Central memory CD4-positive, alpha-beta T cell (primary cell): ENCODE data around the gene RILP.

Experiments used
- DNase-seq: peaks from one replicate; pipeline ENCODE4 v3.0.0; 2022

Gene RILP

DNA sequence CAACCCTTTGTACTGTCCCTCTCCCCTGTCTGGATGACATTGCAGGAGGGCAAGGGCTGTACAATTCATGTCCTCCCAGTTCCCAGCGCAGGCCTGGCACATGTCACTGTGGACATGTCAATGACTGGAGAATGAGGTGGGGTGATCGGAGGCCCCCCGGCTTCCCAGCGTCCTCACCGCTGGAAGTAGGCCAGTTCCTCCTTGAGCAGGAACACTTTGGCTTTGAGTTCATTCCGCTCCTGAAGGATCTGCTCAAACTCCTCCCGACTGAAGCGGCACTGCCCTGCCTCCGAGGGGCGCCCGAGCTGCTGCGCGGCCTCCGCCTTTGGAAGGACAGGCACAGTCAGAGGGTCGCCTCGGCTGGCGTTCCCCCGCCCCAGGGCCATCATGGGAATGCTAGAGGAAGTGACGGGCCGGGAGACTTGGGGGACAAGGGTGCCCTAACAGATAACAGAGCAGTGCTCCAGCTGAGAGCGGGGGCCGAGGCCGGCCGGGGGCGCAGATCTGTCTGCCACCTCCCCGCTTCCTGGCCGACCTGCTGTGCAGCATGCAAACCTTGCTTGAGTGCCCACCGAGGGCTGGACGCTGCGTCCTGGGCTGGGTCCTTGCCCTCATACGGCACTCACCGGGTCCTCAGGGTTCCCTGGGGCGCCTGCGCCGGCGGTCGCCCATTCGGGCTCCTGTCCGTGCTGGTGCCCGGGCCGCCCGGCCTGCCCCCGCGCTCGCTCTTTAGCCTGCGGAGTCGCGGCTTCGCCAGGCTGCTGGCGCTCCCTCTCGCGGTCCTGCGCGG, 1.3 kb downstream of the RILP start:
- no peak for DNase-seq

DNA sequence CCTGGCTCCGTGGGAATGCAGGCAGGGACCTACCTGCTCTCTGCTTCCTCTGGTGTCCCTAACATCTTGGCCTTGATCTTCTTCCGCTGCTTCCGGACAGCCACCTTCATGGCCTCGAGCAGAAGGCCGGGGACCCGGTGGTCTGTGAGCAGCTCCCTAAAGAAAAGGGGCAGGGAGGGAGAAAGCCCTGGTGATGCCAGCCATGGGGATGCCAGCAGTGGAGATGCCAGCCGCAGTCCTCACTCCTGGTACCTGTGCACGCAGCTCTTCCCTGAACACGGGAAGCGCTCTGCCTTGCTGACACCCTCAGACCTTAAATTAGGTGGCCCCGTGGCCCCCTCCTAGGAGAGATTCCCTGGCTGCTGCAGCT, 1.9 kb downstream of the RILP start:
- no peak for DNase-seq

DNA sequence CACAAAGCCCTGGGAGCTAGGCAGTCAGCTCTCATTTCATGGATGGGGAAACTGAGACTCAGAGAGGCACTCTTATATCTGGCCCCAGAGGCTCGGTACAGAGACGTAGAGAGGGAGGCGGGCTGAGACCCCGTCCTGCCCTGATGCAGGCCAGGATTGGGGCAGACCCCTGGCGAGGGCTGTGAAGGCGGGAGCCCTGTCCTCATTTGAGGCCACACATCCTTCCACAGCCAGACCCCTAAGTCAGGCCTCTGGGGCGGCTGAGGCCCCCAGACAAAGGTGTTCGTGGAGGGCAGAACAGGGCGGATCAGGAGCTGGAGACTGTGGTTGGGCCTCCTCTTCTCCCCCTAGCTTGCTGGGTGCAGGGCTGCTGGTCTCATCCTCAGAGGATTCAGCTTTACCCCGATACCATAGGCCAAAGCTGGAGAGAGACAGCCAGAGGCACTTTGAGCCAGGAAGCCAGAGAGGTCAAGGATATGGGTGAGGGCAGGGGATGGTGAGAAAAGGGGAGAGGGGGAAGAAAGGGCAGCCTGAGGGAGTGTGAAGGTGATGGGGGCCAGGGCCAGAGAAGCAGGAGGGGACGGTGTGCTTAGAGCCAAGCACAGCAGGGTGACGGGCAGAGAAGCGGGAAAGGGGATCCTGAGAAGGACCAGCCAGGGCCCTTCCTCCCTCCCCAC, 3.3 kb downstream of the RILP start:
- no peak for DNase-seq

DNA sequence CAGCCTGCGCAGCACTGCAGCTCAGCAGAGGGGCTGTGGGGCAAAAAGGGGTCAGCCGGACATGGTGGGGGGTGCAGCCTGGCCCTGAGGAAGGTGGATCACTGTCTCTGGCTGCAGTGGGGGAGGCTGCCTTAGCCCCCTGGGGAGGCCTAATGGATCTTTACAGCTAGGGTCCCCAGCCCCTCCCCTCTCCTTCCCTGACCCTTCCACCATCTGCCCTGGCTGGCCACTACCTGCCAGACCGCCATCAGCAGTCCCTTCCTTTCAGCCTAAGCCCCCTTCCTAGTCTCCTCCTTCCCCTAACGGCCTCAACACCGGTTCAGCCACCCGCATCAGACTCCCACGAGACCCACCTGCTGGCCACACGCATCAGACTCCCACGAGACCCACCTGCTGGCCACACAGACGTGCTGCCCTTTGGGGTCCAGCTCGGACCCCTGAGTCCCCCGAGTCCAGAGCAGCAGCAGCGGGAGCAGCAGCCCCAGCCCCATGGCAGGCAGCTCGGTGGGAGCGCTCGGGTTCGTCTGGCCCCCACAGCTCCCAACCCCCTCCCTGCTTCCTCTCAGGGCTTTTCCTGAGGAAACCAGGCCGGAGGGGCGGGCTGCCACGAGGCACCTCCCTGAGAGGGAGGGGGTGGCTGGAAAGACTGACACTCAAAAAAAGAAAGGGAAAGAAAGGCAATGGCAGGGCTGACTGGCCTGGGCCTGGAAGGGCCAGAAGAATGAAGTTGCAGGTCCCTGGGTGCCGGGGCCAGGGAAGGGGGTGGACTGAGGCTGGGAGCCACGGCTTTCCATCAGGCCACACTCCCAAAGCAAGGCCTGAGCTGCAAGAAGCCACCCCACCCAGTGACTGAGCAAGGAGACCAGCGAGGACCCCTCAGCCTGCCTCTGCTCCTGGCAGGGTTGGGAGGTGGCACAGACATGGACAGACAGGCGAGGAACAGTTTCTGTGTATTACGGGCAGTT, 4.2 kb downstream of the RILP start, which contains the start of gene SCARF1:
Gene SCARF1 (minus strand): TSS at position 526 of the 965 bp plus-strand sequence. CDS start 35 bp downstream, at position 491.
- no peak for DNase-seq

DNA sequence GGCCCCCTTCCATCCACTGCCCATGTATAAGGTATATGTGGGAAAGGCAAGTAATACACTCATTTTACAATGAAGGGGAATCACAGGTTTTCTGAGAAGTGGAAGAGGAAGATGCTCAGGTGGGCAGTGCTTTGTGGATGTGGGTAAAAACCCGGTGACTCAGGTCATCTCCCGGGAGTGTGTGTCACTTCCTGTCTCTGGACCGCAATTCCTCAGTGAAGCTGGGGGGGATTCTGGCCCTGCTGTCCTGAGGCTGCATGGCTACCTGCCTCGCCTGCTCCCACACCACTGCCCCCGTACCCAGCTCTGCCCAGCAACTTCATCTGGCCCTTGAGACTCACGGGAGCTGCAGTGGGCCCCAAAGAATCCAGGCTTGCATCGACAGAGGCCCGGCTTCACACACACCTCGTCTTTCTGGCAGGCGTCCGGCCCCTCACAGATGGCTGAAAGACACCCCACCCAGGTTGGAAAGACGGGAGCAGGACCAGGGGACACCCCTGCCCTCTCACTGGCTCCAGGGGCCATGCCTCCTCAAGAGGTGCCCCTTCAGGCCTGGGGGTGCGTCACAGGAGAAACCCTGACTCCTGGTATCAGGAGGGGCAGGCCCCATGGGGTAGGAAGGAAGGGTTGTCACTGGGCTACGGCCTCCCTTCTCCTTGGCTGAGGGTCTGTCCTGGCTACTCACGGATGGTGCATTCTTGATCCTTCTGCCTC, 5.0 kb downstream of the RILP start:
- no peak for DNase-seq

DNA sequence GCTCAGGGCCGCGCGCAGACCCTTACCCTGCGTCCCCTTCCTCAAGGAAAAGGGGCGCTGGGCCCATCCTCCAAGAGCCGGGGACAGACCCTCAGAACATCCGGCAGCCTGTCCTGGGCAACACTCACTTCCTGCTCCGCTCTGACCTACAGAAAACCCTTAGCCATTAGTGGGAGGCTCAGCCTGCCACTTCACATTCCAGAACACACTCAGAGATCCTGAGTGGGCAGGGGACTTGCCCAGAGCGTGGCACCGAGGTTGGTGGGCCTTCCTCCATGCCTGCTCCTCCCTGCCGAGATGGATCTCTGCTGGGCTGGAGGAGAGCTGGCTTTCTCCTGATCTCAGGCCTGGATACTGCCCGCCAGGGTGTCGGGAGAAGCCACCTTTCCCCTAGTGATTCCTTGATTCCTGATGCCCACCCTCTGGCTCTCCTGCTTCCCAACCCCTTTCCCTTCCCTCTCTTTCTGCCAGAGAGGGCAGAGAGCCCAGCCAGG, 5.6 kb downstream of the RILP start:
- no peak for DNase-seq

DNA sequence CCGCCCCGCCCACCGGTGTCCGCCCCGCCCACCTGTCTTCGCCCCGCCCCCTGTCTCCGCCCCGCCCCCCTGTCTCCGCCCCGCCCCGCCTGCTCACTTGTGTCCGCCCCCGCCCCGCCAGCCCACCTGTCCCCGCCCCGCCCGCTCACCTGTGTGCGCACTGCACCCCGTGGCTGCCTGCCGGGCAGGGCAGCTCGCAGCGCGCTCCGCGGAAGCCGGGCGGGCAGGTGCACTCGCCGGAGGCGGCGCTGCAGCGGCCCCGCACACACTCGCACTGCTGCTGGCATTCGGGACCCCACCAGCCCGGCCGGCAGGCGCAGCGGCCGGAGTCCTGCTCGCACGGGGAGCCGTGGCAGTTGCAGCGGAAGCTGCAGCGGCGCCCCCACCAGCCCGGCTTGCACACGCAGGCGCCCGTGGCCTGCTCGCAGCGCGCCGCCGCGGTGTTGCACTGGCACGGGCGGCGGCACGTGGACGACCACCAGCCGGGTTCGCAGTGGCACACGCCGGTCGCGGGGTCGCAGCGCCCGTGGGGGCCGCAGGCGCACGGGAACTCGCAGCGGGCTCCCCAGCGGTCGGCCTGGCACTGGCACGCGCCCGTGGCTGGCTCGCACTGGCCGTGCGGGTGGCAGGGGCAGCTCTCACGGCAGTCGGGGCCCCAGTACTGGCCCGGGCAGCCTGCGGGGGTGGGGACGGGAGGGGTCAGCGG, 6.2 kb downstream of the RILP start:
- DNase-seq: peak; percentile 73

DNA sequence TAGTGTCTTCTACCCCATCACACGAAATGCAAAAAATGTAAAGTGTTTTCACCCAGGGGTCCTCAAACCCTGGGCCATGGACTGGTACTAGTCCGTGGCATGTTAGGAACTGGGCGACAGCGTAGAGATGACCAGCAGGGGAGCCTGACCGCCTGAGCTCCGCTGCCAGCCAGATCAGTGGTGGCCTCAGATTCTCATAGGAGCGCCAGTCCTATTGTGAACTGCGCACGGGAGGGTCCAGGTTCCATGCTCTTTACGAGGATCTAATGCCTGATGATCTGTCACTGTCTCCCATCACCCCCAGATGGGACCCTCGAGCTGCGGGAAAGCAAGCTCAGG, 8.6 kb downstream of the RILP start:
- DNase-seq: no peak

DNA sequence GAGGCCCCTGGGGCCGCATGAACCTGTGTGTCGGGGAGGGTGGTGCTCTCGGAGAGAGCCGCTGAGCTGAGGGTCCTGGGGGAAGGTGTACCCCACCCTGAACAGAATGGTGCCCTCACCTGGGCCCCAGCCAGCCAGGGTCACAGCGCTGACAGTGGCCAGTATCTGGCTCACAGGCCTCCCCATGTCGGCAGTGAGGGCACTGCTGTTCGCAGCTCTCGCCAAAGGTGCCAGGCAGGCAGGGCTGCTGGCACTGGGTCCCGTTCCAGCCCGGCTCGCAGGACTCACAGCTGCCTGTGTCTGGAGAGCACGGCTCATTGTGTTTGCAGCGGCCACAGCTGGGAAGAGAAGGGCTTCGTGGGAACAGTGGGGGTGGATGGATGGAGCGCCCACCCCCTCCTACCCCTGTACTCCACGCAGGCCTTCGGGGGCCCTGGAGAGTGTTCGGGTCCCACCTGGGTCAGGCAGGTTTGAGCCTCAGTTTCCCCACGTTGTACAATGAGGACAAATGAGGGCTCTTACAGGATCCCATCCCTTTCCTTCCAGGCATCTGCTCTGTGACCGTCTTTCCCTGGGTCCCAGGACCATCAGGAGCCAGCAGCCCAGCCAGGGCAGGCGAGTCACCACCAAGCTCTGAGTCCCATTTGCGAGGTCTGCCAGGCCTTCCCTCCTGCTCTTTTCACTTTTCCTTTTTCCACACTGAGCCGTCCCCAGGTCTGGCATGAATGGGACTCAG, 9.2 kb downstream of the RILP start:
- DNase-seq: no peak

DNA sequence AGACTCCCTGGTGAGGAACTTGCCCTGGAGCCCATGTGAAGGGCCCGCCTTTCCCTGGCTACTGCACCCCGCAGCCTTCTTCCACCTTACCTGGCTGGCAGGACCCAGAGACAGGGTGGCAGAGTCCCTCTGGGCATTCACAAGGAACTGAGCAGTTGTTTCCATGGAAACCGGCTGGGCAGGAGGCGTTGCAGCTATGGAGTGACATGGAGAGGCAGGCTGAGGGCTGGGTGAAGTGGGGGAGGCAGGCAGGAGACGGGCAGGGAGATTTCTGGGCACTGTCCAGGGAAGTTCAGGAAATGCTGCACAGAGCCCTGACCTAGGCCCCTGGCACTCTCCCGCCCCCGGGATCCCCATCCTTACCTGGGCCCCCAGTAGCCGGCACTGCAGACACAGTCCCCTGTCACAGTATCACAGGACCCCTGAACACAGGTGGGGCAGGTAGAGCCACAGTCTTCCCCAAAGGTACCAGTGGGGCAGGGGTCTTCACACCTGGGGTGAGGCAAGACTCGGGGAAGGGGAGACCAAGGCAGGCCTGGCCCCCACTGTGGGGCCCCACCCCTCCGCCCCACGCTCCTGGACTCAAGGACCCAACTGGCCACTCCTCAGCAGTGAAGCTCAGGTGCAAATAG, 10.0 kb downstream of the RILP start:
- DNase-seq: no peak

DNA sequence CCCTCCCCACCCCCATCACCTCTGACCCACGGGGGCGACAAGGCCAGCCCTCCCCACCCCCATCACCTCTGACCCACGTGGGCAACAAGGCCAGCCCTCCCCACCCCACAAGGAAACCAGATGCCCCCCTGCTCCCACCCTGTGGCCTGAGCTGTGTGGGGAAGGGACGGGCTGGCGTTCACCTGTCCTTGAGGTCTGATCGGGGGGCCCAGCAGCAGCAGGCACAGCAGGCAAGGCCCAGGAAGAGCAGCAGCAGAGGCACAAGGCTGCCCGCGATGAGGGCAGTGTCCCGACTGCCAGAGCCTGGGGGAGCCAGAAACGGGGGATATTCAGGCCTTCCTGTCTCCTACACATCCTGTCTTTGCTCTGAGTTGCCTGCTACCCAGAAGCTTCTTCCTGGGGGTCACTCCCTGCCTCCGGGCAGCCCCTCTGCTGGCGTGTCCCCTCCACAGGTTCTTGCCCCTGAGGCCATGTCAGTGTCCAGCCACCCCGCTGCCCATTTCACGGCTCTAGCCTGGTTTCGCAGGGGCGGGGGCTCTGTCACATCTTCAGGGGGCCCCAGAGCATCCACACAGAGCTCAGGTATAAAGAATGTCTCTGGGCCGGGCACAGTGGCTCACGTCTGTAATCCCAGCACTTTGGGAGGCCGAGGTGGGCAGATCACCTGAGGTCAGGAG, 10.9 kb downstream of the RILP start:
- DNase-seq: no peak

DNA sequence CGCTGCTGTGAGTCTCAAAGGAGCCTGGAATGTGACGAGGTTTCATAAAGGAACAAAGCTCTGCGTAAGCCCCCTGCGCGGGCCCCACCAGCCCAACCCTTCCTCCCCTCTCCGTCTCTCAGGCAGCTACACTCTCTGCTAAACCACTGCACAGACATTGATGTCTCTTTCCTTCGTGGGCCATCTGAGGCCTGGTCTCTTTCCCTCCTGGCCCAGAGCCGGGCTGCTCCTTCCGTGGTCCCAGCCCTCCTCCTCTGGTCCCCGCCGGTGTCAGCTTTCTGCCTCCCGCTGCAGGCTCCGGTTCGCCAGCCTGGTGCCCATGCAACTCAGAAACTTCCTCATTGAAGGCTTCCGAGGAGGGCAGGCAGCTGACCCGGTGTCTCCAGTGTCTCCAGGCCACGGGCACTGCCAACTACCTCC, 11.5 kb downstream of the RILP start:
- DNase-seq: no peak

DNA sequence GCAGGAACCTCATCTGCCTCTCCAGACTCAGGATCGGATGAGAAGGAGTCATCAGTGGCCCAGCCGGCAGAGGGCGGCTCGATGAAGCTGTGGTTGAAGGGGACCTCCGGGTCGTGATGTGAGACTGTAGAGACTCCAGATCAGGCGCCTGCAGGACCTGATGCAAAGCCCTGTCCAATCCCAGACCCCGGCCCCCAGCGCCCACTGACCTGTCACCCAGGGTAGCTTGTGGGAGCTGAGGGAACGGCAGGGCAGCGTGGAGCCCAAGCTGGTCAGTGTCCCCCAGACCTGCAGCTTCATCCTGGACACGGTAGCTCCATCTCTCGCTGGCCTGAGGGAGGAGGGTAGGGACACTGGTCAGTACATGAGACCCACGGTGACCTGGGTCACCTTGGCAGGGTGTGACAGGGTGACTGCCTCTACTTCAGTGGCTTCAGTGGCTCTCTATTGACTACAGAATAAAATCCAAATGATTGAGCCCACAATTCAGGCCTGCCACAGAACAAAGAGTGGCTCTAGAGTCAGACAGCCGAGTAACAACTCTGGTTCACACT, 12.9 kb downstream of the RILP start:
- no peak for DNase-seq

DNA sequence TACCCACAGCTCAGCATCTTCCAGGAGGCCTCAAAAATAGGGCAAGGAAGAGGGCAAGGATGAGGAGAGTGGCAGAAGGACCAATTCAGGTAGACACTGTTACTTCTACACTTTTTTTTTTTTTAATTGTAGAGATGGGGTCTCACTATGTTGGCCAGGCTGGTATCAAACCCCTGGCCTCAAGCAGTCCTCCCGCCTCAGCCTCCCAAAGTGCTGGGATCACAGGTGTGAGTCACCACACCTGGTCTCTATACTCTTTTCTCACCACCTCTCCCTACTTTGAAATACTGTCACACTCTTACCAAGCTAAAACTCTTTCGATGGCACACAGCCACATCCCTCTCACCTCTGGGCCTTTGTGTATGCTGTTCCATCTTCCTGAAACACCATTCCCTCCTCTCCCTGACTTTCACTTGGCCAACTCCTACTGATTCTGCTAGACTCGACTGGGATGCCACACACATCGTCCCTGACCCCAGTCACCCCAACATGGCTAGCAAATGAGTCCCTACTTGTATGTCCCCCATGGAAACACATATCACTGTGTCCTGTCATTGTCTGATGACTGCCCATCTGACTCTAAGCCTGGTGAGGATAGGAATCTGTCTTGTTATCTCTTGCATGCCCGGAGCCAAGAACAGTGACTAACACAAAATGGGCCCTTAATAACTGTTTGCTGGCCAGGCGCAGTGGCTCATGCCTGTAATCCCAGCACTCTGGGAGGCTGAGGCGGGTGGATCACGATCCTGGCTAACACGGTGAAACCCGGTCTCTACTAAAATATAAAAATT, 13.8 kb downstream of the RILP start:
- DNase-seq: no peak

DNA sequence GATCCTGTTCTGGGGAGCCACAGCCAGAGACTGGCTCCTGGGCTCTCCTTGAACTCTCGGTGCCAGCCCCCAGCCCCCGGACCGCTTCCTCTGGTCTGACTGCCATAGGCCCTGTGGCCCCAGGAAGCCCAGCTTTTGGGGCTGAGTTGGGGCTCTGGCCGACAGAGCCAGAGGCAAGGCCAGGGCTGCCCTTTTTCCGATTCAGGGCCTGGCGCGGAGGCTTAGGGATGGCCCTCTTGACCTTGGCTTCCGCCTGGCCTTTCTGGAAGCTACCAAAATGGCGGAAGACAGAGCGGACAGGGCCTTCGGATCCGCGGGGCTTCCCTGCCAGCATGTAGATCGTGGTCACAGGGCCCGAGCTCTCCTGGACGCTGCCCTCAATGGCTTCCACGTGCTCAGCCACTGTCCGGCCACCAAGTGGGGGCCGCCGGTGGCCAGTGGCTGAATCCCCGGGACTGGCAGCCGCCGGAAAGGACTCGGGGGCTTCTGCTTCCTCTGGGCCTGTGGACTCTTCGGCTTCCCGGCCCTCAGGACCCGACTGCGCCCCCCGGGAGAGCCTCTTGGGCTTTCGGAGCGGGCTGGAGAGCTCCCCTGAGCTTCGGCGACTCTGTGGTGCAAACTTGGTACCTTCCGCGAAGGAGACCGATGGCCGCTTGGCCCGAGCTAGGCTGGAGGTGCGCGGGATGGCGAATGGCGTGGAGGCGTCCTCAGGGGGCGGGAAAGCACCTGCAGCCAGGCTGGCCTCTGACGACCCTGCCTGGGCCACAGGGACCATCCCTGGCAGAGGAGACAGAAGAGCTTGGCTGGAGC, 14.6 kb downstream of the RILP start:
- no peak for DNase-seq

DNA sequence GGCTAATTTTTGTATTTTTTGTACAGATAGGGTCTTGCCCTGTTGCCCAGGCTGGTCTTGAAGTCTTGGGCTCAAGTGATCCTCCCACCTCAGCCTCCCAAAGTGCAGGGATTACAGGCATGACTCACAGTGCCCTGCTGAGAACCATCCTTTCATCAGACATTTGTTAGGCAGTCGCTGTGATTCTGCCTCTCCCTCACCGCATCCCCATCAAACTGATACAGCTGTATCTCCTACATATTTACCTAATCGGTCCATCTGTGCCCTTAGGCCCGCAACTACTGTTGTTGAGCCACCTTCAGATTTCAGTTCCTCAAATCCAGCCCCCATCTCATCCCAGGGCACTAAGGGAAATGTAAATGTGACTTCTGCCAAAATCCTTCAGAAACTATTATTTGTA, 19.0 kb downstream of the RILP start:
- no peak for DNase-seq

DNA sequence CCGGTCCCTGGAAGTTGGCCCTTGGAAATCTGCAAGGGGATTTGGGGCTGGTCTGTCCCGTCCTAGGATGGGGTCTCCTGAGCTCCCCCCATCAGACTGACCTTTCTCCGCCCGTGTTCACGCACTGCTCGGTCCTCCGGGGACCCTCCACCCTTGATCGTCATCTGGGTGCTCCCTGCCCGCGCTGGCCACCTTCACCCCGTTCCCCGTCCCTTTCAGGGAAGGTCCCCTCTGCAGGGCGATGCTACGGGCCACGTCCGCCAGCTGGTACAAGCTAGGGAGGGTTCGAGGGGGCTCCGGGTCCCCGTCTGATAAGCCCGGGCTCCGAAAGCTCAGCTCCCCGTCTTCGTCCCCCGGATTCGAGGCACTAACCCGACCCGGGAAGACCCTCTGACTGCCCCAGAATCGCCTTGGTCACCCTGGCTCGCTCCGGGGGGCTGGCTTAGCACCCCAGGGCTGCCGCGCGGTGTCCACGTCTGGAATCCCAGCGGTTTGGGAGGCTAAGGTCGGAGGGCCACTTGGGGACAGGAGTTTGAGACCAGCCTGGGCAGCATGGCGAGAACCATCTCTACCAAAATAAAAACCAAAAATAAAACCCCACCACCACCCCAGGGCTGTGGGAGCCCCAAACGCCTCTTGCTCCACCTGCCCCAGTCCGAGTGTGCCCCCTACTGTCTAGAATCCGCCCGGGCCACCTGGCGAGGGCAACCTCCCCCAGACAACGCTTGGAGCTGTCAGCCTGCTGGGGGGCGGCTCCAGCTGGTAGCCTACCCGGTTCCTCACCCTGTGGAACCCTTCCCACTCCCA, 20.0 kb downstream of the RILP start:
- peak; percentile 53 for DNase-seq
